ENCODE results near the gene CDK11B. TPM values are rescaled to one million over a fixed set of nuclear protein-coding genes. Genes with fewer than 3 reads are reported as not detected.
"Not testable (repeated sequence)": the region's sequence is repeated elsewhere in the genome, so short reads cannot be mapped to it uniquely, and the experiment has no call there.

The CDK11B gene
- total RNA-seq, 2 donors from 2014 or later = 31.8 to 44.7 TPM

GRCh38 chr1:1677718-1678580, 19.1 kb upstream of the CDK11B start:
- intact Hi-C loops (cut with DNase I) = no loop called here
- Histone ChIP-seq H3K27ac (peak overlapping the region; percentile 80), H3K36me3 (no peaks in the 10 kb centered on the region), H3K4me1 (peaks cover 10% of the 10 kb centered on the region), H3K4me3 (peak overlapping the region; percentile 4), H3K9ac (ENCODE audit: low read depth in 2 of 2, low read length in 2 of 2) (peak overlapping the region; percentile 55 to 87), H3K9me3 (no peaks in the 10 kb centered on the region), H3K27me3 (no peaks in the 10 kb centered on the region)
- DNase-seq = peak; percentile 47
- TF ChIP-seq, protein P1, sequence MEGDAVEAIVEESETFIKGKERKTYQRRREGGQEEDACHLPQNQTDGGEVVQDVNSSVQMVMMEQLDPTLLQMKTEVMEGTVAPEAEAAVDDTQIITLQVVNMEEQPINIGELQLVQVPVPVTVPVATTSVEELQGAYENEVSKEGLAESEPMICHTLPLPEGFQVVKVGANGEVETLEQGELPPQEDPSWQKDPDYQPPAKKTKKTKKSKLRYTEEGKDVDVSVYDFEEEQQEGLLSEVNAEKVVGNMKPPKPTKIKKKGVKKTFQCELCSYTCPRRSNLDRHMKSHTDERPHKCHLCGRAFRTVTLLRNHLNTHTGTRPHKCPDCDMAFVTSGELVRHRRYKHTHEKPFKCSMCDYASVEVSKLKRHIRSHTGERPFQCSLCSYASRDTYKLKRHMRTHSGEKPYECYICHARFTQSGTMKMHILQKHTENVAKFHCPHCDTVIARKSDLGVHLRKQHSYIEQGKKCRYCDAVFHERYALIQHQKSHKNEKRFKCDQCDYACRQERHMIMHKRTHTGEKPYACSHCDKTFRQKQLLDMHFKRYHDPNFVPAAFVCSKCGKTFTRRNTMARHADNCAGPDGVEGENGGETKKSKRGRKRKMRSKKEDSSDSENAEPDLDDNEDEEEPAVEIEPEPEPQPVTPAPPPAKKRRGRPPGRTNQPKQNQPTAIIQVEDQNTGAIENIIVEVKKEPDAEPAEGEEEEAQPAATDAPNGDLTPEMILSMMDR (IDR thresholded peaks at IDR 0.05) = no peak

DNA sequence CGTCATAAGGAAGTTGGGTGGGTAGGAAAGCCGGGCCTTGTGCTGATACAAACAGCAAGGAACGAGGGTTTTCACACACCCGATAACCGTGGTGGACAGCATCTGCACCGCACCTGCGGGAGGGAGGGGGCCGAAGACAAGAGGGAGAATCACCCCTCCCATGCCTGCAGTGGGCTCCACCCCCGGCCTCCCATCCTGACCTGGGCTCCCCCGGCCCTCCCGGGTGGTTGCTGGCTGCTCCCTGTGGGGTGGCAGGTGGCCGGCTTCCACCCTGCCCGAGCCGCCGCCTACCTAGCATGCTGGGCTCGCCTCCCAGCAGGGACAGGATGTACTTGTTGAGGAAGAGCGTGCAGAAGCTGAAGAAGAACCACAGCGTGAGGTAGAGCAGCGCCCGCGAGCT, 17.3 kb upstream of the CDK11B start:
- H3K27ac ChIP-seq; H3K4me3 ChIP-seq; H3K36me3 ChIP-seq; H3K27me3 ChIP-seq; DNase-seq; H3K4me1 ChIP-seq; H3K9ac ChIP-seq (ENCODE audit: low read depth in 2 of 2, low read length in 2 of 2); intact Hi-C loops (cut with DNase I); H3K9me3 ChIP-seq: not testable (repeated sequence)

DNA sequence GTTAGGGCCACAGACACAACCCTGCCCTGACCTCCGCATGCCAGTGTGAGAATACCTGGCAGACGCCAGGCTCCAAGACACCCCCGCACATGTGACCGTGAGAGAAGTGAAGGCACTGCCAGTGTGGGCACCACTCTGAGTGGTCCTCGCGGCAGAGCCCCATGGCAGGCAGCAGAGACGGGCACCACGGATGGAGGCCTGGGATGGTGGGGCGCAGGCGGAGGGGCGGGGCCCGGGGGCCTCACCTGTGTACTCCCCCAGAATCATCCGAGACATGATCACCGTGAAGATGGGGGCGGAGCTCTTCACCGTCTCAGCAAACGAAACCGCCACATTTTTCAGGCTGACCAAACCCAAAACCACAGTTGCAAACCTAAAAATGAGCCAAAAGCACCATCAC, 16.4 kb upstream of the CDK11B start:
- H3K9ac ChIP-seq (ENCODE audit: low read depth in 2 of 2, low read length in 2 of 2); intact Hi-C loops (cut with DNase I); H3K27ac ChIP-seq; H3K9me3 ChIP-seq; DNase-seq; H3K27me3 ChIP-seq; H3K36me3 ChIP-seq; H3K4me3 ChIP-seq; H3K4me1 ChIP-seq: not testable (repeated sequence)

DNA sequence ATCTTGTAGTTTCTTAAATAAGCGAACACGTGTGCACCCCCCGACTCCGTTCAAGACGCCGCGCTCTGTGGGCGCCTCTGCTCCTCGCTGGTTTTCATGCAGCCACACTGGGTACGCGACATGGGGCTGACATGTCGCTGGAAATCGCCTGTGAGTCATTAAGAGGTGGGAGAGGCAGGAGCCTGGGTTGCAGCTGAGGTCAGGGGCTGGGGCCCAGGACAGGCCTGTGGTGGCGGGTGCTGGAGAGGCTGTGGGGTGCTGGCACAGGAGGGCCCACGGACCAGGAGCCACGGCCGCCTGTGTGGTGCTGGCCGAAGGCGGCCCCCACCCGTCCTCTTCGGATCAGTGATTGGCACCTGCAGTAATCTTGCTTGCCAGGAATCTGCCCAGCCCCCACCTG, 16.0 kb upstream of the CDK11B start:
- H3K4me3 ChIP-seq; DNase-seq; H3K36me3 ChIP-seq; H3K4me1 ChIP-seq; intact Hi-C loops (cut with DNase I); H3K27ac ChIP-seq; H3K9me3 ChIP-seq; H3K9ac ChIP-seq (ENCODE audit: low read depth in 2 of 2, low read length in 2 of 2); H3K27me3 ChIP-seq: not testable (repeated sequence)

GRCh38 chr1:1672181-1672965, 13.6 kb upstream of the CDK11B start:
- Histone ChIP-seq H3K36me3 (peaks cover 8% of the 10 kb centered on the region), H3K4me3 (no peak overlapping the region), H3K27ac (no peak overlapping the region), H3K27me3 (no peaks in the 10 kb centered on the region), H3K4me1 (no peaks in the 10 kb centered on the region), H3K9me3 (no peaks in the 10 kb centered on the region), H3K9ac (ENCODE audit: low read depth in 2 of 2, low read length in 2 of 2) (no peak overlapping the region)
- intact Hi-C loops (cut with DNase I) = no loop called here
- DNase-seq = no peak
- TF ChIP-seq, protein P1 (IDR thresholded peaks at IDR 0.05) = no peak

DNA sequence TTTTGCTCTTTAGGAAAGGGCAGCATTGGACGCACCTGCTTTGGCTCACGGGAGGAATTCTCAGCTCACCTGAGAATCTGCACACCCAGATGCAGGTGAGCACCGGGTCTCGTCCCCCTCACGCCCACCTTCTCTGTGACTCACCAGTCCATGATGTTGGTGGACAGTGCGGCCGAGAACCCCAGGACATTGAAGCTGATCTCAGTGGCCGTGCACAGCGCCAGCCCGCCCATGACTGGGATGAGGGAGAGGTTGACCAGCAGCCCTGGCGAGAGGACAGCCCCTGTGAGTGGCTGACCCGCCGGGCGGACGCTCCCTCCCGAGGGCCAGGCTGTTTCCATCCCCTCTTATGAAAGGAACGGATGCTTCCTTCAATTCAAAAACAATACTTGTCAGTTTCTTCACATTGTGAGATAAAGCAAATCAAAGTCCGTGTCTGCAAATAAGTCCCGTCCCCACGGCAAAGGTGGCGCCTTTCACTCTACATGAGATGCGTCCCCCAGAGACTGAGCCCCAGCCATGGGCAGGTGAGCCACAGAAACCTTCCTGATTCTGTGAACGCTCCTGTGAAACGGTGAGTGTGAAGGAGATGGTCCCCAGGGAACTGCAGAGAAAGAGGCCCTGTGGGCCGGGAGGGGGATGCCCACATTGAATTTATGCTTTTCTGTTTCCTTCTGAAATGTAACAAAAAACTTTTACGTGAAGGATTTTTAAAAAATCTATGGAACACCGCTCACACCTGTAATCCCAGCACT, 12.7 kb upstream of the CDK11B start:
- Histone ChIP-seq H3K27ac (no peak overlapping the region), H3K9ac (ENCODE audit: low read depth in 2 of 2, low read length in 2 of 2) (no peak overlapping the region), H3K4me1 (no peaks in the 10 kb centered on the region), H3K4me3 (no peak overlapping the region), H3K27me3 (no peaks in the 10 kb centered on the region), H3K9me3 (no peaks in the 10 kb centered on the region), H3K36me3 (peaks cover 8% of the 10 kb centered on the region)
- intact Hi-C loops (cut with DNase I) = no loop called here
- TF ChIP-seq, protein P1 (IDR thresholded peaks at IDR 0.05) = no peak
- no peak for DNase-seq

Measured in colonic mucosa (tissue), 4 donors.